Activated naive CD4-positive, alpha-beta T cell (primary cell): ENCODE measurements around the gene PCCA.
"Not testable (repeated sequence)": the region's sequence is repeated elsewhere in the genome, so short reads cannot be mapped to it uniquely, and the experiment has no call there.

Experiments
- DNase-seq, 4 experiments: peaks; one replicate each; lab custom pipeline; 2025; lab: John Stamatoyannopoulos, UW

PCCA gene

DNA sequence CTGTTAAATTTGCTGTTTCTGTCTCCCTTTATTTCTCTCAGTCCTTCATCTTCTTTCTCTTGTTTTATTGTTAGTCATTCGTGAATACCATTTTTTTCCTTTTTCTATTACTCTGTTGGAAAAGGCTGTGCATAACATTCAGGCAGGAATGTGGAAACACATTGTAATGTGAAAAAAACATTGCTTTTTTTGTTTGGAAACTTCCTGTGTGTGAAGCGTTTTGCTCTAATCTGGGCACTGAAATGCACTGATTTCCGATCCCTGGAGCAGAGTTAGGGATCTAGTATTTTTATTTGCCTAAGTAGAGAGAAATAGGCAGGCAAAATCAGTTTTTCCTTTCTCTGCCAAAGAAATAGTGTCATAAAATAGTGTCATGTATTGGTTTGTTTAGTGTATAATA lies 155.5 kb downstream of the PCCA start:
- DNase-seq: no peak

DNA sequence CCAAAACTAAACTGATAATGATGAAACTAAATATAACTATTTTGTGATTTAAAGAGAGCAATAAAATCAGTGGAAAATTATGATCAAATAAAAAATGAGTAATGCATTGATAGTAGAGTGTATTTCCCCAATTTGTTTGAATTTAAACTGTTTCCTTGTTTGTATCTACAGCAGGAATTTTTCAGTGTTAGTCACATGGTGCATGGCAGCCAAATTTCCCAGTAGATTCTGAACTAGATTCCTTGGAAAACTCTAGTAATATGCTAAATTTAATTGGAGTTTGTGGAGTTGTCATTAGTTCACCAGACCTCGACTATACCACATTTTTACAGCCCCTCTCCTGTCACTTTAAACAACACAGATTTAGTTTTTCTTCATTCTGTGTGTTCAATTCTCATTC lies 156.2 kb downstream of the PCCA start:
- no peak for DNase-seq

DNA sequence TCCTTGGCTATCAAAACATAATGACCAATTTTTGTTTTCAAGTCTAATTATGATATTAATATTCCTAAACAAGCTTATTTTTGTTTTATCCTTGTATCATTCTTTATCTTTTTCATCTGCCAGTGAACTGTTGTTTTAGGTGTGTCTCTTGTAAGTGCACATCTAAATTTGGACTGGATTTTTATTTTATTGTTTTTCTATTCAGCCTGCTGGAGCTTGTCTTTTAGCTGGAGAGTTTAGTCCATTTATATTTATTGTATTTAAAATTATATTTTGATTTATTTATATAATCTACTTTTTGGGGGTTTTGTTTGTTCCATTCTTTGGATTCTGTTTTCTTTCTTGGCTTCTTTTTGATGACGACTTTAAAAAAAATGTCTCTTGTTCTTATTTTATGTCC lies 159.0 kb downstream of the PCCA start:
- no peak for DNase-seq

DNA sequence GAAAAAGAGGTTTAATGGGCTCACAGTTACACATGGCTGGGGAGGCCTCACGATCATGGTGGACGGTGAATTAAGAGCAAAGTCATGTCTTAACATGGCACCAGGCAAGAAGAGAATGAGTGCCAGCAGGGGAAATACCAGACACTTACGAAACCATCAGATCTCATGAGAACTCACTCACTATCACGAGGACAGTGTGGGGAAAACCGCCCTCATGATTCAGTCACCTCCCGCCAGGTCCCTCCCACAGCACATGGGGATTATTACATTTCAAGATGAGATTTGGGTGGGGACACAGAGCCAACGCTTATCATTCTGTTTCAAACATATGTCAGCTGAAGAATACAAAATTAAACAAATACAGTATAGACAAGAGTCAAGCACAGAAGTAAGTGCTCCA lies 165.1 kb downstream of the PCCA start:
- DNase-seq: no peak

DNA sequence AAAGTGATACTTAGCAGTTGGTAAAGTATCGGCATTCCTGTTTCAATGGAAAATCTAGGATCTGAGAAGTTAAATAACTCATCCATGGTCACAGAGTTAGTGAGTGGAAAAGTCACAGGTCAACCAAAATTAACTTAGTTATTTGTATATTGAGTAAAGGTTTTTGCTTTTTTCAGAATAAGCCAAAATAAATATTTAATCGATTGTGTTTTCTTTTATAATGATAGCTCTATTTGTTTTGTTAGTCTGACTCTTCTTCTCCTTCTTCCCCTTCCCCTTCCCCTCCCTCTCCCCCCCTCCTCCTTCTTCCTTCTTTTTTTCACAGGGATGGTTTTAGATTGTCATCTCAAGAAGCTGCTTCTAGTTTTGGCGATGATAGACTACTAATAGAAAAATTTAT lies 173.5 kb downstream of the PCCA start:
- no peak for DNase-seq

DNA sequence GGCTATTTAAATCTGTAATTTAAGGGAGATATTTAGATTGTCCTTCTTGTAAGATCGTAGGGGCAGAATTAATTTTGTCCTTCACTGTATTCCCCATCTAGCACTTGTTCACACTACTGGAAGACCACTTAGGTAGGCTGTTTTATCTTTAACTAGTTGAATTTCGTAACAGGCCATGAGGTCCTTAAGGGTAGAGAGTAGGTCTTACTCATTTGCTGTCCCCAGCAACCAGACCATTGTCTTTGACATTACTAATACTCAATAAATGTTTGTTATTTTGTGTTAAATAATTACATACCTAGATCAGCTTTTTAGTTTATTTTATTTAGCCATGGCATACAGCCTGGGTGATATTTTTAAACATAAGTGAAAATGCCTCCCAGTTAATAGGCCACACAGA lies 177.1 kb downstream of the PCCA start:
- no peak for DNase-seq

DNA sequence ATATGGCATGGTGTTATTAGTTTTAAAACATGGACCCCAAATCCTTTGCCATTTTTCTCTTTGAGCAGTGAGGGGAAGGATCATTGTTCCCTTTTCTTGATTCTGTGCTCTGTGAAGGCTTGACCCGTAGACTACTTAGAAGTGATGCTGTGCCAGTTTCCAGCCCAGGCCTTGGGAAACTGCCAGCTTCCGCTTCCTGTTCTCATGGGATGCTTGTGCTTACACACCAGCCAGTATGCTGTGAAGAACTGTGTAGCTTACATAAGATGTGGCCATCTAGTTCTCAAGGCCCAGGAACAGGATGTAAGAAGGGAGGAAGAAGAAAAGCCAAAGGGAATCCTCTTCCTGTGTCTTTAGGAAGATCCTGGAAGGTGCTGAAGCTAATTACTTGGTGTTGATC lies 180.9 kb downstream of the PCCA start:
- DNase-seq: no peak

DNA sequence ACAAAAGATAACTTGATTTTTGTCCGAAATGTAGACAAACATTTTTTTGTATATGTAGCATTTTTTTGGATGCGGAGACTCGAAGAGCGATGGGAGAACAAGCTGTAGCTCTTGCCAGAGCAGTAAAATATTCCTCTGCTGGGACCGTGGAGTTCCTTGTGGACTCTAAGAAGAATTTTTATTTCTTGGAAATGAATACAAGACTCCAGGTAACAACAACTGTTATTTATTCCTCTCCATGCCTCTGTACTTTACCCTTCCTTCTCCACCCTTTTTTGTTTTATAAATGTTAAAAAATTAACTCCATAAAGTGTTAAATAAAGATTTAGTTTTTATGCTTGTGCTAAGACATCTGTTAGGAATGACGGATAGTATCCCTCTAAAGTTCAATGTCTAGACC lies 184.2 kb downstream of the PCCA start:
- no peak for DNase-seq

DNA sequence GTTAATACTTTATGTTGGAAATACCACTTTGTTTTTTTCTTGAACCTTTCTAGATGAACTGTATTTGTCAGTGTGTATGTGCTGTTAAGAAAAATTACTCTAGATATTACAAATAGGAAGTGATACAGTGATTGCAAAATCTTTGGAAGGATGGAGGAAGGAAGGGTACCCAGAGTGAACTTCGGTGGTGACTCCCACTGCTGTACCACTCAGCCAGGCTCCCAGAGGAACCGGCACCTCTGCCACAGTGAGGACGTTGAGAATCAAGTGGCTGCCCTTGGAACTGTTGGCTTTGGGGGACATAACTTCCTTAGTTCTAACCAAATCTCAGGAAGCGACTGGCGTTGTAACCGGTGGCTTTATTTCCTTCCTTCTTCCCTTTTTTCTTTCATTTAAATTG lies 184.7 kb downstream of the PCCA start:
- DNase-seq: no peak

DNA sequence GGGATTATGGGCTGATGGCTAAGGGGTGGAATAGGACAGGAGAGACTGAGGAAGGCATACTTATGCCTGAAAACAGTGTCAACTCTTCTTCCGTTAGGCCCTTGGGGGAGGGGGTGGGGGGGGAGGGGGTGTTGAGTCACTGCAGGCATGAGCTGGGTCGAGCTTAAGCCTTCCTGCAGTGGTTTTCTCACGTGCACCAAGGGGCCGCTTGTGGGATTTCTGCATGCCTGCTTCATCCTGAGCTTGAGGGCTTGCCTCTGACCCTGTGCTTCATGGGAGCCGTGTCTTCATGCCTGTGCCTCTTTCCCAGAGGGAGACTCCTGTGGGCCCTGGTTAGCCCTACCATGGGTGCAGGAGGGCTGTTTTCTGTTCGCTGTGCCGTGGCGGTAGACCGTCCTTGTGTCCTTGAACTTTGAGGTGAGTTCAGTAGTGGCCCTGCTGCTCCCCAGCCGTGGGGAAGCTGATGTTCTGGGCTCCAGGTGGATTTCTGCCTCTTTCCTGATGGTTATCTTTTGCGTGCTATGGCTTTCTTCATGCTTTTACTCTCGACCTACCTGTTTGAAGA lies 186.1 kb downstream of the PCCA start:
- DNase-seq: no peak

DNA sequence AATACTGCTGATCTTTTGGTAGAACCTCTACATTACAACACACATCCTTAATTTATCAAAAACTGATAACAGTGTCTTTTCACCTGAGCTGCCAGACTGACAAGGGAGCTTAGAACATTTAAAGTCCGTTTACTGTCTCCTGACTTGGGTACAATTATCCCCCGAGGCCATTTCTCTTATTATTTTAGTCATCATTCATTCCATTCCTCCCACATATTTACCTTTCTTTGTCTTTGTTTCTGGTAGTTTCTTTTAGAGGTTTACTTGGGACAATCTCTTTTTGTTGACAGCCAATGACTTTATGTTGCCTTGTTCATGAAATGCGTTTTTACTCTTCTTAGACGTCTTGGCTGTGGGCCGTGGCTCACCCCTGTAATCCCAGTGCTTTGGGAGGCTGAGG lies 186.9 kb downstream of the PCCA start:
- DNase-seq: no peak

DNA sequence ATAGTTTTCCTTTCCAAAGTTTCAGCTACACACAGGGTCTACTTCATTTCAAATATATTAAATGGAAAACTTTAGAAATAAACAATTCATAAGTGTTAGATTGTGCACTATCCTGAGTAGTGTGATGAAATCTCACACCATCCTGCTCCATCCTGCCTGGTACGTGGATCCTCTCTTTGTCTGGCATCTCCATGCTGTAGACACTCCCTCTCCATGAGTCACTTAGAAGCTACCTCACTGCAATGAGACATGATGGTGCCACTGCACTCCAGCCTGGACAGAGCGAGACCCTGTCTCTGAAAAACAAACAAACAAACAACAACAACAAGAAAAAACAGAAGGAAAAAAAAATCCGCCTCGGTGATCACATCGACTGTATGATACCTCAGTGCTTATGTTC lies 191.8 kb downstream of the PCCA start:
- no peak for DNase-seq

DNA sequence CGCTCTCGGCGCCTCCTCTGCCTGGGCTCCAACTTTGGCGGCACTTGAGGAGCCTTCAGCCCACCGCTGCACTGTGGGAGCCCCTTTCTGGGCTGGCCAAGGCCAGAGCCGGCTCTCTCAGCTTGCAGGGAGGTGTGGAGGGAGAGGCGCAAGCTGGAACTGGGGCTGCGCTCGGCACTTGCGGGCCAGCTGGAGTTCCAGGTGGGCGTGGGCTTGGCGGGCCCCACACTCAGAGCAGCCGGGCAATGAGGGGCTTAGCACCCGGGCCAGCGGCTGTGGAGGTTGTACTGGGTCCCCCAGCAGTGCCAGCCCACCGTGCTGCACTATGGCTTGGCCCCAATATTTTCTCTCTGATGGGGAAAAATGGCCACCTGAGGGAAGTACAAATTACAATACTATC lies 193.4 kb downstream of the PCCA start:
- not testable (repeated sequence) for DNase-seq

DNA sequence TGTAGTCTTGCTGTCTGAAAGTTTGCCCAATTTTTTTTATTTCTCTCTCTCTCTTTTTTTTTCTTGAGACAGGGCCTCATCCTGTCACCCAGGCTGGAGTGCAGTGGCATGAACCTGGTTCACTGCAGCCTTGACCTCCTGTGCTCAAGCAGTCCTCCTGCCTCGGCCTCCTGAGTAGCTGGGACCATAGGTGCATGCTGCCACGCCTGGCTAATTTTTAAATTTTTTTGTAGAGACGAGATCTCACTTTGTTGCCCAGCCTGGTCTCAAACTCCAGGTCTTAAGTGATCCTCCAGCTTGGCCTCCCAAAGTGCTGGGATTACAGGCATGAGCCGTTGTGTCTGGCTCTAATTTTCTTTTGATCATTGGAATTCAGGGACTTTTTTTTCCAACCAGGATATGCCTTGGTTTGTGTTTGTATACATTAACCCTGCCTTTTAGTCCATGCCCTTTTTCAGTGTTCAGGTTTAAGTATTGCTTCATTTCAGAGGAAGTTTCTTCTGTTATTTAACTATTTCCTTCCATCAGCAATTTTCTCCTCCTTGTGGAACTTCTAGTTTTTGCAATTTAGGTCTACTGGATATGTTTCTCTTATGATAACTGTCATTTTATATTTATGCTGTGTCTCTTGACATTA lies 201.4 kb downstream of the PCCA start:
- DNase-seq: no peak

DNA sequence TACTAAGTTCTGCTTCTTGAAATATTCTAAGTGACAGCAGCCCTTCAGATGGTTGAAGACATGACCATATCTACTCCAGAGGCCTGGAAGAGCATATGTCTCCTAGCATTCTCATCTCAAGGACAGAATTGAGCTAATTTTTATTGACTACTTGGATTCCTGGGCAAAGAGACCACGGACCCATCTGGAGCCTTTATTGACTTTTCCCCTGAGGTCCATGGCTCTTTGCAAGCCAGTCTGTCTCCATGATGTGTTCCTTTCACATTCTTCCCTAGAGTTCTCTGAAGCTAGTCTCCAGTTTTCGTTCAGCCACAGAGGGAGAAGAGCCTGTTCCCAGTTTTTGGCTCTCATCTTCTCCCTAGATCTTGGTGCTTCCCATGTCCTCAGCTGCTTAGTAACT lies 202.7 kb downstream of the PCCA start:
- no peak for DNase-seq

DNA sequence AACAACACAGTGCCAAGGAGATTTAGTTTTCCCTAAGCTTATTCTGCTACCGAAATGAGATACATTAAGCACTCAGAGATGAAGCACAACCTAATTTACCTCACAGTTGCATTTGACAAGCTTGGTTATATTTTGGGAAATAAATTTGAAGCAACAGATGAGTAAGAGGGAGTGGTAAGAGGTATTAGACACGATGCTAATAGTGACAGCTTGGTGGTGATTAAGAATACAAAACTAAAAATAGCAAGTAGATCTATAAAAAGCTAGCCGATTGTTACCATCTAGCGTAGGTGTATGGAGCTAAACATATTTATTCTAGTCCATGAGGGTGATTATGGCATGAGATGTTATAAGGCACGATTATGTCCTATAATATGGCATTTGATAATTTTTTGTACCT lies 208.5 kb downstream of the PCCA start:
- no peak for DNase-seq

DNA sequence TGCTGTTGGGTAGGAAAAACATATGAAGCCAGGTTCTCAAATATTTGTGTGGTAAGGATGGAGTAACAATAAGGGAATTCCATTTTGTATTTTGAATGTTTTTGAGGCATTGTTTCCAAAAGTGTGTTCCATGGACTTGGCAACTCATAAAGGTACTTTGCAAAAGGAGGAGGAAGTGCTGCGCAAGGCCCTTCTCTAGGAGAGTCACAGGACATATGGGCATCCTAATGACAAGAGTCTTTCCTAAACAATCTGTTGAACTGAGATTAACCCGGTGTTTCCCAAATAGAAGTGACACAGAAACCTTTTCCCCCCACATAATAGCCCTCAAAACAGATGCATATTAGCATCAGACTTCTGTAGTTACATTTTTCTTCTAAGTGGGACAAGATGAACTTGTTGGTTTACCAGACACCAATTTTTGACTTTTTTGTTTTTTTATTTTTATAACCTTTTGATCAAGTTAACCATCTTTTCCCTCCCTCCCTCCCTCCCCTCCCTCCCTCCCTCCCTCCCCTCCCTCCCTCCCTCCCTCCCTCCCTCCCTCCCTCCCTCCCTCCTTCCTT lies 209.3 kb downstream of the PCCA start:
- no peak for DNase-seq

DNA sequence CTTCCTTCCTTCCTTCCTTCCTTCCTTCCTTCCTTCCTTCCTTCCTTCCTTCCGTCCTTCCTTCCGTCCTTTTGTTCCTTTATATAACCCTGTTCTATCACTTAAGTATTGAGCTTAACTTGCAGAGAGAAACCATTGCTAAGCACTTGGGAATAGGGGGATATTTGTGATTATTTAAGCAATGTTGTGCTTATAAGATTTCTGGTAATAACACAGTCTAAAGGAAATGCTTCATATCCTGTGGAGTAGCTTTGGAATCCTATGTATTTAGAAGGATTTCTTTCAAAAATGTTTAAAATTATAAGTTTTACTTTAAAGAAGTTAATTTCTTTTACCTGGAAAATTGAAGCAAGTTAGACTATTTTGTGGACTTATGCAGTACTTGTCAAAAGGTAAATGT lies 209.8 kb downstream of the PCCA start:
- DNase-seq: no peak

DNA sequence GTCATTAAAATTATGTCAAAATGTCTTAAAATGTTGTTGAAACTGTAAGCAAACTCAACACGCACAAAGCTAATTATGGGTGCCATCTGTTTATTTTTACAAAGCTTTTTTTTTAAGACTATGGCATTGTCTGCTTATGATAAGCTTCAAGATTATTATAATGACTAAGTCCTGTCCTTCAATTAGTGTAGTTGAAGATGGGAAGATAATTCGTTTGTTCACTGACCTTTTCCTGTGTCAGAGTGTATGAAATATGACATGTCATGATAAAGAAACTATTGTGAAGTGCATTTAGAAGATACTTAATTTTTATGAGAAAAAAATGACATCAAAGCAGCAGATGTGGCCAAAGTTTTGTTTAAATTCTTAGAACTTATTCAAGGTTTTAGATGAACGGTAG lies 211.3 kb downstream of the PCCA start:
- no peak for DNase-seq

DNA sequence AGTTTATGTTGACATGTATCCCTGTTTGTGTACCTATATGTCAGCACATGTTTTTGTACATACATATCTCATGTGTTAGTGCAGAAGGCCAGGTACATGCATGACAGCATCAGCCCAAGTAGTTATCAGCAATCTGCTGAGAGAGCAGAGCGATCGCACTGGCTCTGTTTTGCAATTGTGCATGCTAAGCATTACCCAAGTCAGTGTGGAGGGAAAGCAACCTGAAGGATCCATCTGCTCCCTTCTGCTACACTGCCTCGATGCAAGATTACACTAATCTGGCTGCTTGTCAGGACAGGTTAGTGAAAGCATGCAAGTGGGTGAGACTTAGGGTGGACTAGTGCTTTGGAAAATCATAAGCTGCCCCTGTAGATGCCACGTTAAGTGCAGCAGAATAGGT lies 211.8 kb downstream of the PCCA start:
- no peak for DNase-seq

DNA sequence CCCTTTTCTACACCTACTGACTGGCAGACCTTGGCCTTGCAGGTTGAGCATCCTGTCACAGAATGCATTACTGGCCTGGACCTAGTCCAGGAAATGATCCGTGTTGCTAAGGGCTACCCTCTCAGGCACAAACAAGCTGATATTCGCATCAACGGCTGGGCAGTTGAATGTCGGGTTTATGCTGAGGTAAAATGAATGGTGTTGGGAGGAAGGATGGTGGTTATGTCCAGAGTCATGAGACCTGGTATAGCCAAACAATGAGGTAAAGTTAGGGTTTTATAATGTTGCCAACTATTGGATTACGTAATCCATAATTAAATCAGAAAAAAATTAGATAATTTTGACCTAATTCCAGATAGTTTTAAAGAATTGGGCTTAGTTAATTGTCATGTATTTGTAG lies 212.5 kb downstream of the PCCA start:
- DNase-seq: no peak

DNA sequence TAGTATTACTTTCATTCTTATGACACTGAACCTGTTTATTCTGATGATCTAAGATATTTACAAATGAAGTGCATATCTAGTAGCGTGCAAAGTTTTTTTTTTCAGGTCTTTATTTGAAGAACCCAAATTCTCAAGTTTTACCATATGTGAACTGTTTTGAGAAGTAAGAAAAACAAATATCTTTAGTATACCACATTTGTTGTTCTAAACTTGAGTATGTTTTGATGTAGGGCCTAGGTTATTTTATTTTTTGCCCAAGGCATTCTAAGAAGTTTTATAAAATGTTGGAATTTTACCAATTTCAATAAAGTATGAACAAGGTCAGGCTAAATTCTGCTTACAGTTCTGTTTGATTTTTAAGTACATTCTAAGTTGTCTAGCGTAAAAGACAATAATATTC lies 213.5 kb downstream of the PCCA start:
- DNase-seq: no peak

DNA sequence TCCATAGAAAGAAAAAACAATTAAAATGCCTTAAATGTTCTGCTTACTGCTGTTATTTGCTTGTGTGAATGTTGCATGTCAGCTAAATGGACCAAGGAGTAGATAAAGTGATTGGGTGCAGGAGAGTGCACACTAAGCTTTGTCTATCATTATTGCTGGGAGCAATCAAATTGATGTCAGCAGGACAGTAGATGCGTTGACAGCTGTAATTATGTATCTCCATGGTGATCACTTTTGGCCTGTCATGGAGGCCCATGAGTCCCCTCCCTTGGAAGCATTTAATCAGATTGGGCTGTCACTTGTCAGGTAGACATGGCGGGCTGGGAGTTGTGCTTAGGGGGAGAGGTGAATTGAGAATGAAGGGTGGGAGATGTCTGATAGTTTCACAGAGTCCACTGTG lies 215.3 kb downstream of the PCCA start:
- no peak for DNase-seq

DNA sequence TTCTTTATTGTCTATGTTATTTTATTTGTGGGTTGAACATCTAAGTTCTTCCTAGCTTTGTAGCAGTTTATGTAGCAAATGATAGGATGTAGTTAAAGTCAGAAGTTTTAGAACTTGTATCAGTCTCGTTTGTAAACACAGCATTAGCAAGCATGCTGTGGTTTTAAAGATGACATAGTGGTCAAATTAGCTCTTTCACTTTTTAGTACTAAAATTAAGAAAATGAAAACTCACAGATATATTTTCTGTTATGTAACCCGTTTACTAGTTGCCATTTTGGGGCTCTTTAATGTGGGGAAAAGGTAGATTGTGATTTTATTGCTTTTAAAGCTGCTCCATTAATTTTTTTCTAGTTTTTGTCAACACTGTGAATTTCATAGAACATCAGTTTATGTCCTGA lies 216.5 kb downstream of the PCCA start:
- no peak for DNase-seq
